Heart left ventricle (tissue), 16 donors: ENCODE data around the gene UPK2. TPM values are rescaled to one million over a fixed set of nuclear protein-coding genes. Genes with fewer than 3 reads are reported as not detected.

ENCODE experiments used
- ATAC-seq, 4 donors: fragments of 200-7000 bp; cut with Tn5 transposase; one replicate each; pipeline ENCODE4 v1.9.1; 2020 to 2022; ENCODE audit warnings: moderate library complexity in 4 of 4, mild to moderate bottlenecking in 3 of 4, moderate number of reproducible peaks in 1 of 4
- DNase-seq, 5 donors: peaks; one replicate each; pipeline ENCODE4 v3.0.0-alpha.2; 2020
- H3K27ac ChIP-seq, 12 donors: fragments of 200-600 bp; sonication (generic) in 4 of 12; one replicate each; pipeline versions ENCODE4 v1.5.0 to v1.8.0; 2016 to 2022; ENCODE audit warnings: mild to moderate bottlenecking in 2 of 12
- H3K27me3 ChIP-seq, 9 donors: fragments of 200-600 bp; sonication (generic) in 2 of 9; one replicate each; pipeline versions ENCODE4 v1.5.1 to v1.8.0; 2016 to 2022; ENCODE audit warnings: mild to moderate bottlenecking in 3 of 9
- H3K36me3 ChIP-seq, 9 donors: fragments of 200-600 bp; sonication (generic) in 2 of 9; one replicate each; pipeline versions ENCODE4 v1.5.0 to v1.8.0; 2018 to 2022; ENCODE audit warnings: mild to moderate bottlenecking in 2 of 9
- H3K4me1 ChIP-seq, 12 donors: fragments of 200-600 bp; sonication (generic) in 4 of 12; one replicate each; pipeline versions ENCODE4 v1.5.0 to v1.8.0; 2016 to 2022; ENCODE audit warnings: mild to moderate bottlenecking in 3 of 12
- H3K4me3 ChIP-seq, 12 donors: fragments of 200-600 bp; sonication (generic) in 4 of 12; one replicate each; pipeline versions ENCODE4 v1.5.0 to v1.8.0; 2017 to 2022; ENCODE audit warnings: mild to moderate bottlenecking in 9 of 12, moderate library complexity in 4 of 12
- H3K9me3 ChIP-seq, 12 donors: fragments of 200-600 bp; sonication (generic) in 4 of 12; one replicate each; pipeline versions ENCODE4 v1.5.0 to v1.8.0; 2016 to 2022; ENCODE audit warnings: mild to moderate bottlenecking in 1 of 12
- CTCF ChIP-seq, 12 donors: fragments of 200-600 bp; sonication (generic) in 4 of 12; IDR thresholded peaks; one replicate each; pipeline versions ENCODE4 v1.5.0 to v1.8.0; 2018 to 2022; ENCODE audit warnings: antibody characterized with exemption in 12 of 12, mild to moderate bottlenecking in 5 of 12
- POLR2A ChIP-seq, 2 donors: fragments of 450-650 bp; IDR thresholded peaks; one replicate each; pipeline ENCODE4 v1.6.1; 2017; ENCODE audit warnings: antibody characterized with exemption in 2 of 2, mild to moderate bottlenecking in 2 of 2, moderate library complexity in 2 of 2
- WGBS, 4 donors: extraction: QIAGEN DNeasy Blood & Tissue Kit in 2 of 4; methylation state at CpG; one replicate each; pipeline versions ENCODE4 v1.1.5 to v1.1.7; 2013 to 2018; 5-methylcytosine and 5-hydroxymethylcytosine counted together
- intact Hi-C, 10 donors: fragments of 100-400 bp; cut with DNase I; formaldehyde crosslinking; loops; one replicate each; pipeline versions ENCODE4 v1.11.1 to v1.14.2; 2022
- polyA plus RNA-seq, 2 donors: library from polyadenylated mRNA; stranded (reverse); fragments of 200-250 nt; gene quantifications; one replicate each; pipeline ENCODE4 v1.2.3, GENCODE V29; 2013
- total RNA-seq, 9 donors: library from RNA; depleted of rRNA in 2 of 9; stranded (reverse); fragments of >200 nt in 2 of 9; fragmentation: NEBNext Ultra II Directional in 3 of 9; extraction: Animal tissue kit (Norgen Biotek cat#: 25700) in 3 of 9; gene quantifications; one replicate each; pipeline versions ENCODE4 v1.1.0 to v1.2.4, GENCODE V29; 2016 to 2023
- donor health status: ischemic (EF 13 %, LVEDD 7.1; RV severe dilation, severe dysfunction).
- donor health status: healthy with polysubstance abuse.
- donor health status: DM: no; HTN: yes; CAD: no.
- donor health status: DM: no; HTN: no; CAD: no.
- donor health status: ischemic (EF 25% LVEDD 6.9; RV normal size, moderate dysfunction).
- donor health status: ischemic (EF 25% LVEDD 5.7; RV mildly dilated, moderate dysfunction).
- donor health status: healthy.
- donor health status: DM: yes; HTN: yes; CAD: no.
- donor health status: ischemic (EF 35%, LVEDD 5.7; RV mildly dilated, moderate dysfunction).
- donor health status: nonischemic (EF 11% LVEDD 7.7; RV severe dilation, severe dysfunction).
- donor health status: DM: yes; HTN: yes; CAD: no.
- donor health status: PGD.
- donor health status: ischemic (EF 29% LVEDD 5.4; RV normal size, mild dysfunction).
- donor health status: nonischemic (EF 23%, LVEDD 6.1; RV moderate dilation, normal function).

UPK2 gene
- total and polyA plus RNA-seq, 11 donors = not detected

- H3K9me3 ChIP-seq = no peaks in the 10 kb centered on the region
- H3K36me3 ChIP-seq = no peaks in the 10 kb centered on the region
- H3K27me3 ChIP-seq = no peaks in the 10 kb centered on the region
- peaks cover 3 to 48% (median 30%) of the 10 kb centered on the region in 12 donors for H3K4me1 ChIP-seq
- peak overlapping the region; percentile 92 to 100 (median 98) for H3K27ac ChIP-seq
- 0 to 1% (median 0%) methylated on average over 14 to 26 of the region's 26 CpGs for WGBS, 4 donors
- DNase-seq (peak; percentile 65 to 82 (median 79)), ATAC-seq (peak; percentile 16 to 63 (median 52))
- H3K4me3 ChIP-seq = peak overlapping the region; percentile 45 to 95 (median 80)
- TF ChIP-seq POLR2A (IDR thresholded peaks at IDR 0.05) (no peak), CTCF (IDR thresholded peaks at IDR 0.05) (no peak)
- intact Hi-C loops = loop anchor here in 9 of 10 donors (1.0 to 5.0 kb wide), 7 partner anchors 20 to 238 kb away; partner anchors contain the start of gene DDX6 (in 6 of the 9)
These were observed 27.1 kb upstream of the UPK2 start for GRCh38 chr11:118928870-118929500.

- ATAC-seq (peak; percentile 30 to 59 (median 55)), DNase-seq (peak; percentile 85 to 91 (median 89))
- Histone ChIP-seq H3K27me3 (no peaks in the 10 kb centered on the region), H3K27ac (peak overlapping the region; percentile 92 to 100 (median 98)), H3K4me3 (peak overlapping the region; percentile 45 to 95 (median 80)), H3K4me1 (peaks cover 3 to 43% (median 30%) of the 10 kb centered on the region in 12 donors), H3K9me3 (no peaks in the 10 kb centered on the region), H3K36me3 (no peaks in the 10 kb centered on the region)
- WGBS, 4 donors = 0 to 2% (median 0%) methylated on average over 22 to 24 of the region's 26 CpGs
- TF ChIP-seq POLR2A (IDR thresholded peaks at IDR 0.05) (no peak), CTCF (IDR thresholded peaks at IDR 0.05) (no peak)
- intact Hi-C loops = loop anchor here in 8 of 10 donors (2.0 to 10.0 kb wide), 9 partner anchors 21 to 239 kb away; partner anchors contain the start of gene DDX6 (in 6 of the 8)
These were observed 26.5 kb upstream of the UPK2 start for GRCh38 chr11:118929501-118930093.

- Histone ChIP-seq H3K27ac (peak overlapping the region; percentile 92 to 100 (median 98)), H3K4me3 (peak overlapping the region; percentile 45 to 95 (median 80)), H3K4me1 (peaks cover 3 to 43% (median 30%) of the 10 kb centered on the region in 12 donors), H3K27me3 (no peaks in the 10 kb centered on the region), H3K9me3 (no peaks in the 10 kb centered on the region), H3K36me3 (no peaks in the 10 kb centered on the region)
- intact Hi-C loops = loop anchor here in 3 of 10 donors (2.0 to 10.0 kb wide), 4 partner anchors 23 to 235 kb away; no protein-coding TSS in a partner anchor
- TF ChIP-seq CTCF (IDR thresholded peaks at IDR 0.05) (peak; percentile 90 to 97 (median 94)), POLR2A (IDR thresholded peaks at IDR 0.05) (no peak)
- ATAC-seq (peak; percentile 3 to 23 (median 12)), DNase-seq (peak; percentile 76 to 85 (median 80))
- 1% methylated on average over 19 to 20 of the region's 20 CpGs for WGBS, 4 donors
These were observed 25.9 kb upstream of the UPK2 start for GRCh38 chr11:118930094-118930712.

- Histone ChIP-seq H3K4me1 (peaks cover 3 to 39% (median 26%) of the 10 kb centered on the region in 12 donors), H3K4me3 (no peak overlapping the region), H3K27ac (no peak overlapping the region), H3K36me3 (no peaks in the 10 kb centered on the region), H3K27me3 (no peaks in the 10 kb centered on the region), H3K9me3 (no peaks in the 10 kb centered on the region)
- intact Hi-C loops = loop anchor here in 3 of 10 donors (2.0 to 10.0 kb wide), 4 partner anchors 25 to 237 kb away; no protein-coding TSS in a partner anchor
- ATAC-seq = no peak
- TF ChIP-seq CTCF (IDR thresholded peaks at IDR 0.05) (no peak), POLR2A (IDR thresholded peaks at IDR 0.05) (no peak)
- no peak for DNase-seq
These were observed 24.5 kb upstream of the UPK2 start for GRCh38 chr11:118931571-118931970.
